H1 (cell line): ENCODE measurements around the gene MTIF3. TPM values are rescaled to one million over a fixed set of nuclear protein-coding genes. Genes with fewer than 3 reads are reported as not detected.

Experiments used
- CTCF ChIA-PET: fragments of 300-600 bp; sonication (Branson Sonifier 250); formaldehyde crosslinking; loops from one replicate; lab custom pipeline; 2021; ENCODE audit not compliant: partially characterized antibody; lab: Charles Lee
- POLR2A ChIA-PET: fragments of 300-600 bp; sonication (Branson Sonifier 250); formaldehyde crosslinking; loops from one replicate; lab custom pipeline; 2021; ENCODE audit warnings: inconsistent platforms; ENCODE audit not compliant: partially characterized antibody; lab: Charles Lee
- DNase-seq, 2 experiments: peaks; one replicate each; pipeline versions ENCODE4 v3.0.0 to v3.0.0-alpha.2; 2010 to 2022; ENCODE audit warnings: low spot score in 2 of 2, low read depth in 1 of 2, mixed read lengths in 1 of 2
- FAIRE-seq: peaks from 2 replicates; lab custom pipeline; 2011; peaks lifted over from hg19 to GRCh38; lab: Jason Lieb, UNC
- H2AFZ ChIP-seq: 2 replicates; pipeline ENCODE4 v1.8.1; 2012; ENCODE audit warnings: low read length, inconsistent platforms
- H2AK5ac ChIP-seq: 2 replicates; pipeline ENCODE4 v1.6.1; 2013; ENCODE audit warnings: low read depth, low read length
- H2BK120ac ChIP-seq: replicated peaks from 2 replicates; pipeline ENCODE3; 2013; ENCODE audit warnings: low read depth, low read length, inconsistent platforms
- H2BK12ac ChIP-seq: 2 replicates; pipeline ENCODE4 v1.6.1; 2013; ENCODE audit warnings: low read depth, low read length
- H2BK15ac ChIP-seq: 2 replicates; pipeline ENCODE4 v1.6.1; 2013; ENCODE audit warnings: low read length
- H2BK20ac ChIP-seq: 2 replicates; pipeline ENCODE4 v1.6.1; 2013; ENCODE audit warnings: low read length
- H2BK5ac ChIP-seq: 2 replicates; pipeline ENCODE4 v1.6.1; 2013; ENCODE audit warnings: low read depth, low read length
- H3K14ac ChIP-seq: 2 replicates; pipeline ENCODE4 v1.6.1; 2013; ENCODE audit warnings: inconsistent platforms; ENCODE audit not compliant: insufficient read length
- H3K18ac ChIP-seq: 2 replicates; pipeline ENCODE4 v1.6.1; 2013; ENCODE audit warnings: low read length; ENCODE audit errors: extremely low read depth
- H3K23ac ChIP-seq: 2 replicates; pipeline ENCODE4 v1.6.1; 2013; ENCODE audit warnings: inconsistent platforms; ENCODE audit not compliant: insufficient read length
- H3K23me2 ChIP-seq: 2 replicates; pipeline ENCODE4 v1.6.1; 2013; ENCODE audit warnings: low read depth, low read length
- H3K27ac ChIP-seq: 2 replicates; pipeline ENCODE4 v1.6.1; 2011; ENCODE audit warnings: low read depth, low read length, inconsistent platforms
- H3K27me3 ChIP-seq, 4 experiments: replicated peaks in 1 of 4; 1 replicate in 1 of 4; 2 replicates in 3 of 4; pipeline versions ENCODE4 v1.6.1 to v1.8.1; 2011 to 2013; ENCODE audit warnings: low read length in 3 of 4, mild to moderate bottlenecking in 3 of 4, inconsistent platforms in 2 of 4, mixed read lengths in 2 of 4, moderate library complexity in 1 of 4; ENCODE audit not compliant: control insufficient read depth in 3 of 4, insufficient read depth in 3 of 4; ENCODE audit errors: extremely low read depth in 1 of 4
- H3K36me3 ChIP-seq, 4 experiments: 2 replicates each; pipeline versions ENCODE4 v1.6.1 to v1.8.1; 2011 to 2013; ENCODE audit warnings: mild to moderate bottlenecking in 4 of 4, low read length in 3 of 4, moderate library complexity in 2 of 4, control low read depth in 1 of 4, inconsistent platforms in 1 of 4; ENCODE audit not compliant: insufficient read depth in 4 of 4, control insufficient read depth in 2 of 4
- H3K4ac ChIP-seq: replicated peaks from 2 replicates; pipeline ENCODE3; 2013; ENCODE audit warnings: low read length, low read depth, mixed read lengths, inconsistent platforms; ENCODE audit not compliant: insufficient read length
- H3K4me1 ChIP-seq, 4 experiments: replicated peaks in 1 of 4; 1 replicate in 1 of 4; 2 replicates in 3 of 4; pipeline versions ENCODE4 v1.6.1 to v1.8.1; 2011 to 2013; ENCODE audit warnings: low read length in 3 of 4, inconsistent platforms in 2 of 4, mixed read lengths in 1 of 4; ENCODE audit not compliant: insufficient read depth in 4 of 4, control insufficient read depth in 3 of 4
- H3K4me2 ChIP-seq, 2 experiments: 2 replicates each; pipeline versions ENCODE4 v1.6.1 to v1.8.1; 2011 to 2013; ENCODE audit warnings: low read depth in 2 of 2, low read length in 2 of 2, control low read depth in 1 of 2, inconsistent platforms in 1 of 2, mild to moderate bottlenecking in 1 of 2; ENCODE audit not compliant: insufficient read depth in 1 of 2
- H3K4me3 ChIP-seq, 4 experiments: fragments of 200-600, 300-600 bp in 1 of 4; sonication (generic), shearing (Covaris generic), sonication (Bioruptor Twin) in 1 of 4; 2 replicates each; pipeline versions ENCODE4 v1.5.1 to v1.8.1; 2011 to 2016; ENCODE audit warnings: low read length in 4 of 4, low read depth in 3 of 4, control low read depth in 2 of 4, inconsistent platforms in 2 of 4, mild to moderate bottlenecking in 2 of 4, mixed read lengths in 1 of 4, moderate library complexity in 1 of 4; ENCODE audit not compliant: insufficient read depth in 2 of 4; ENCODE audit errors: extremely low read depth in 1 of 4
- H3K56ac ChIP-seq: replicated peaks from 2 replicates; pipeline ENCODE3; 2013; ENCODE audit warnings: low read depth, mild to moderate bottlenecking, mixed read lengths, low read length, inconsistent platforms; ENCODE audit not compliant: insufficient read length
- H3K79me1 ChIP-seq: 2 replicates; pipeline ENCODE4 v1.6.1; 2013; ENCODE audit warnings: low read depth, low read length, control low read depth
- H3K79me2 ChIP-seq, 2 experiments: 2 replicates each; pipeline versions ENCODE4 v1.6.1 to v1.8.1; 2012 to 2013; ENCODE audit warnings: low read length in 2 of 2, mild to moderate bottlenecking in 2 of 2, inconsistent platforms in 1 of 2; ENCODE audit not compliant: insufficient read depth in 2 of 2, control insufficient read depth in 1 of 2
- H3K9ac ChIP-seq, 4 experiments: replicated peaks in 1 of 4; 1 replicate in 1 of 4; 2 replicates in 3 of 4; pipeline versions ENCODE4 v1.6.1 to v1.8.1; 2011 to 2013; ENCODE audit warnings: low read depth in 3 of 4, low read length in 3 of 4, control low read depth in 2 of 4, mild to moderate bottlenecking in 2 of 4, moderate library complexity in 2 of 4, inconsistent platforms in 1 of 4; ENCODE audit errors: extremely low read depth in 1 of 4
- H3K9me3 ChIP-seq, 2 experiments: 2 replicates each; pipeline versions ENCODE4 v1.6.1 to v1.8.1; 2012 to 2013; ENCODE audit warnings: mild to moderate bottlenecking in 2 of 2, moderate library complexity in 2 of 2, control low read depth in 1 of 2, inconsistent platforms in 1 of 2, low read depth in 1 of 2, low read length in 1 of 2, mixed read lengths in 1 of 2; ENCODE audit not compliant: insufficient read depth in 2 of 2
- H4K20me1 ChIP-seq, 2 experiments: replicated peaks in 1 of 2; 2 replicates each; pipeline versions ENCODE3 to v1.8.1; 2011 to 2013; ENCODE audit warnings: inconsistent platforms in 2 of 2, low read length in 2 of 2, mild to moderate bottlenecking in 1 of 2; ENCODE audit not compliant: insufficient read depth in 2 of 2, control insufficient read depth in 1 of 2
- H4K5ac ChIP-seq: 2 replicates; pipeline ENCODE4 v1.6.1; 2013; ENCODE audit warnings: low read length, low read depth, mixed read lengths, inconsistent platforms; ENCODE audit not compliant: insufficient read length
- H4K8ac ChIP-seq: 2 replicates; pipeline ENCODE4 v1.8.0; 2013; ENCODE audit warnings: mild to moderate bottlenecking, moderate library complexity, low read length, inconsistent platforms; ENCODE audit not compliant: insufficient read depth; ENCODE audit errors: extremely low read depth
- H4K91ac ChIP-seq: replicated peaks from 2 replicates; pipeline ENCODE3; 2013; ENCODE audit warnings: low read length, mixed read lengths, inconsistent platforms; ENCODE audit not compliant: insufficient read length
- ASH2L ChIP-seq: fragments of 200-600, 300-600 bp; sonication (generic); IDR thresholded peaks from one replicate; pipeline ENCODE4 v1.7.1; 2017; ENCODE audit warnings: low read length
- BACH1 ChIP-seq: IDR thresholded peaks from 2 replicates; pipeline ENCODE4 v1.6.1; 2012; ENCODE audit warnings: low read length, improper control_type of control experiment
- CBX8 ChIP-seq: fragments of 300-800, 300-1000 bp; sonication (generic); IDR thresholded peaks from 2 replicates; pipeline ENCODE4 v1.7.1; 2016; ENCODE audit warnings: low read depth, low read length, borderline replicate concordance
- EZH2 ChIP-seq: fragments of 200-600 bp; sonication (generic); IDR thresholded peaks from 2 replicates; pipeline ENCODE4 v1.7.1; 2012; ENCODE audit warnings: low read depth, mild to moderate bottlenecking, moderate library complexity, low read length, inconsistent platforms; ENCODE audit not compliant: severe bottlenecking
- GTF2F1 ChIP-seq: IDR thresholded peaks from 2 replicates; pipeline ENCODE4 v1.6.1; 2012; ENCODE audit warnings: low read depth, low read length, improper control_type of control experiment, borderline replicate concordance
- JUN ChIP-seq: IDR thresholded peaks from 2 replicates; pipeline ENCODE4 v1.6.1; 2011; ENCODE audit warnings: low read depth, mild to moderate bottlenecking, improper control_type of control experiment, low read length
- KDM4A ChIP-seq: IDR thresholded peaks from one replicate; pipeline ENCODE4 v1.7.1; 2012; ENCODE audit warnings: low read depth, mild to moderate bottlenecking, moderate library complexity, low read length, inconsistent platforms; ENCODE audit not compliant: severe bottlenecking
- POU5F1 ChIP-seq: IDR thresholded peaks from 2 replicates; pipeline ENCODE4 v1.6.1; 2011; ENCODE audit warnings: low read depth, mild to moderate bottlenecking, low read length, moderate library complexity
- RFX5 ChIP-seq: IDR thresholded peaks from 2 replicates; pipeline ENCODE4 v1.6.1; 2011; ENCODE audit warnings: low read depth, low read length, improper control_type of control experiment, borderline replicate concordance
- SIN3A ChIP-seq, 2 experiments: IDR thresholded peaks in 1 of 2; conservative IDR thresholded peaks in 1 of 2; 2 replicates each; pipeline ENCODE4 v1.6.1; 2011 to 2012; ENCODE audit warnings: low read length in 2 of 2, improper control_type of control experiment in 1 of 2, low read depth in 1 of 2, mild to moderate bottlenecking in 1 of 2
- SIRT6 ChIP-seq: IDR thresholded peaks from one replicate; pipeline ENCODE4 v1.7.1; 2012; ENCODE audit warnings: low read length, inconsistent platforms
- SIX5 ChIP-seq: IDR thresholded peaks from 2 replicates; pipeline ENCODE4 v1.6.1; 2011; ENCODE audit warnings: mild to moderate bottlenecking, low read depth, low read length
- SP1 ChIP-seq: IDR thresholded peaks from 2 replicates; pipeline ENCODE4 v1.6.1; 2011; ENCODE audit warnings: low read depth, low read length
- ZNF274 ChIP-seq: IDR thresholded peaks from 2 replicates; pipeline ENCODE4 v1.7.0; 2012; ENCODE audit warnings: low read length, borderline replicate concordance; ENCODE audit errors: extremely low read depth
- WGBS, 2 experiments: shearing (Covaris generic) in 1 of 2; methylation state at CpG; one replicate each; pipeline versions ENCODE4 v1.1.6 to v1.1.7; 2013 to 2015; ENCODE audit warnings: low lambda C conversion rate in 2 of 2, mixed read lengths in 2 of 2, inconsistent platforms in 1 of 2, low coverage in 1 of 2, missing lambda C conversion rate in 1 of 2; ENCODE audit not compliant: insufficient replicate concordance in 2 of 2, insufficient coverage in 1 of 2, insufficient read length in 1 of 2; ENCODE audit errors: extremely low coverage in 1 of 2, missing lambda C conversion rate in 1 of 2; 5-methylcytosine and 5-hydroxymethylcytosine counted together
- polyA plus RNA-seq, 7 experiments: library from polyadenylated mRNA; depleted of rRNA in 3 of 7; stranded (reverse) in 5 of 7; unstranded in 2 of 7; fragments of >200 nt in 5 of 7; fragments of 200-250 nt in 2 of 7; gene quantifications; 1 replicate in 5 of 7; 2 replicates in 1 of 7; 4 replicates in 1 of 7; pipeline versions ENCODE4 v1.2.1 to v1.2.3, GENCODE V29; 2011 to 2013; ENCODE audit warnings: missing spikeins in 2 of 7, mixed read lengths in 2 of 7
- total RNA-seq: library from RNA; stranded (reverse); fragmentation: NEBNext Ultra II Directional; extraction: Animal tissue kit (Norgen Biotek cat#: 25700); gene quantifications from 2 replicates; pipeline ENCODE4 v1.2.1, GENCODE V29; 2021

MTIF3 gene
- total and polyA plus RNA-seq, 2 of the 8 experiments (the other 6 are each of a cell fraction or from before 2014, with no cell fraction given), result 29.4 to 36.4 TPM

DNA sequence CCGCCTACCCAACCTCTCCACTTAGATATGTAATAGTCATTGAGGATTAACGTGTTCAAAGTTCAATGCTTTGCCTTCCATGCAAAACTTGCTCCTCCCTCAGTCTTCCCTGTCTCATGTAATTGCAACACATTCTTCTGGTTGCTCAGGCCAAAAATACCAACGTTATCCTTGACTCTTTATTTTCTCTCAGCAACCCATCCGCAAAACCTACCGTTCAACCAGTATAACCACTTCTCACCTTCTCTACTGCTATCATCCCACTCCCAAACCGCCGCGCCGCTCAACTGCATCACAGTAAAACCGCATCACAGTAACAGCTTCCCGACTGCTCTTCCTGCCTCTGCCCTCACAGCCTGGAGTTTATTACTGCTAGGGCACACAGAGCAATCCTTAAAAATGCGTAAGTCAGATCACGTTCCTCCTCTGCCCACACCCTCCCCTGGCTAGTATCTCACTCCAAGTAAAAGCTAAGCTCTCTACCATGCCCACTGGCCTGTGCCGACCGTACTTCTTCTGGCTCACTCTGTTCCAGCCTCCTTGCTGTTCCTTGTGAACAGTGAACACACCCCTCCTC is 8.2 kb downstream of the MTIF3 start:
- H2BK12ac ChIP-seq, result no peak overlapping the region
- H2BK5ac ChIP-seq, result no peak overlapping the region
- DNase-seq, result no peak
- H3K27me3 ChIP-seq, result no peaks in the 10 kb centered on the region
- H3K79me1 ChIP-seq, result peaks cover 4% of the 10 kb centered on the region; the same call in 1 of the 2 replicates
- FAIRE-seq, result no peak
- peaks cover 0 to 1% of the 10 kb centered on the region in 2 experiments for H4K20me1 ChIP-seq
- no peak overlapping the region for H2BK15ac ChIP-seq
- H4K91ac ChIP-seq, result no peak overlapping the region
- H3K27ac ChIP-seq, result no peak overlapping the region
- H3K23me2 ChIP-seq, result no peaks in the 10 kb centered on the region
- ChIA-PET POLR2A (interaction anchor here (1.4 to 1.7 kb wide), 2 partner anchors 10 to 14 kb away, joined by 5 read pairs; no protein-coding TSS in a partner anchor), CTCF (interaction anchor here (0.6 to 1.2 kb wide), 2 partner anchors 19 to 384 kb away, joined by 3 to 5 read pairs; no protein-coding TSS in a partner anchor)
- peaks cover 0 to 19% of the 10 kb centered on the region in 2 experiments; a peak in 3 of 4 replicates for H3K79me2 ChIP-seq
- no peaks in the 10 kb centered on the region; a peak in 2 of 8 replicates for H3K36me3 ChIP-seq
- H3K18ac ChIP-seq, result no peak overlapping the region
- no peak overlapping the region for H2AFZ ChIP-seq
- H3K56ac ChIP-seq, result no peak overlapping the region
- H2AK5ac ChIP-seq, result no peak overlapping the region
- no peak overlapping the region for H3K4me3 ChIP-seq
- no peak overlapping the region for H3K14ac ChIP-seq
- H3K4me1 ChIP-seq, result peaks cover 0 to 4% (median 3%) of the 10 kb centered on the region in 4 experiments; a peak in 3 of 7 replicates
- H3K4ac ChIP-seq, result no peak overlapping the region
- H3K4me2 ChIP-seq, result peak overlapping the region; percentile 34 to 54; a peak in 3 of 4 replicates
- H3K23ac ChIP-seq, result no peak overlapping the region
- H2BK120ac ChIP-seq, result no peak overlapping the region
- H3K9ac ChIP-seq, result no peak overlapping the region; a peak in 1 of 7 replicates
- H2BK20ac ChIP-seq, result no peak overlapping the region
- H4K5ac ChIP-seq, result no peak overlapping the region
- no peaks in the 10 kb centered on the region for H3K9me3 ChIP-seq
- WGBS, 2 experiments, result 59% methylated on average over 15 of the region's 15 CpGs; no CpG with 5 or more reads in 1 of the 2 experiments
- H4K8ac ChIP-seq, result no peak overlapping the region
- TF ChIP-seq ZNF274, result no peak
- no peak for TF ChIP-seq GTF2F1
- no peak for TF ChIP-seq JUN
- TF ChIP-seq RFX5, result no peak
- no peak for TF ChIP-seq SIN3A (conservative IDR thresholded peaks at IDR 0.05 in 1 of 2, IDR thresholded peaks at IDR 0.05 in 1 of 2; ENCODE audit: low read depth in 1 of 2, low read length in 2 of 2)
- TF ChIP-seq SP1, result no peak
- TF ChIP-seq POU5F1, result no peak
- no peak for TF ChIP-seq KDM4A
- no peak for TF ChIP-seq SIX5
- no peak for TF ChIP-seq CBX8
- TF ChIP-seq EZH2, result no peak
- no peak for TF ChIP-seq ASH2L
- no peak for TF ChIP-seq SIRT6
- no peak for TF ChIP-seq BACH1
